ENCODE data around the gene PPP2R1B. TPM values are rescaled to one million over a fixed set of nuclear protein-coding genes. Genes with fewer than 3 reads are reported as not detected.

PPP2R1B gene
- total RNA-seq, 1 donor from 2014 or later: 44.5 TPM

- no peak overlapping the region for H3K4me3 Mint-ChIP-seq (ENCODE audit: unreplicated experiment)
- H4K20me1 ChIP-seq (ENCODE audit: insufficient read depth, low read length): no peaks in the 10 kb centered on the region
- no peak overlapping the region for H3K27ac Mint-ChIP-seq (ENCODE audit: unreplicated experiment)
- DNase-seq (ENCODE audit: low read depth) (no peak), FAIRE-seq (no peak)
- peaks cover 30% of the 10 kb centered on the region for H3K4me1 Mint-ChIP-seq (ENCODE audit: low read depth, unreplicated experiment)
- H3K4me3 ChIP-seq (ENCODE audit: insufficient read depth, low read depth, low read length): no peak overlapping the region
- H3K9me3 ChIP-seq (ENCODE audit: insufficient read depth, low read depth, low read length): no peaks in the 10 kb centered on the region
- H3K27ac ChIP-seq (ENCODE audit: low read depth, low read length): no peak overlapping the region
- H2AFZ ChIP-seq (ENCODE audit: low read depth, low read length): no peak overlapping the region
- H3K4me1 ChIP-seq (ENCODE audit: insufficient read depth, low read length): peaks cover 35% of the 10 kb centered on the region
- no peaks in the 10 kb centered on the region for H3K27me3 ChIP-seq (ENCODE audit: insufficient read depth, low read length)
- no peak for TF ChIP-seq CTCF (IDR thresholded peaks at IDR 0.05; ENCODE audit: insufficient read depth, low read depth, low read length)
- TF ChIP-seq EZH2 (IDR thresholded peaks at IDR 0.05; ENCODE audit: insufficient read depth, low read length): no peak
- H3K9ac ChIP-seq (ENCODE audit: low read length): peak overlapping the region; percentile 10
- H3K9me3 Mint-ChIP-seq (ENCODE audit: unreplicated experiment): no peaks in the 10 kb centered on the region
- H3K4me2 ChIP-seq (ENCODE audit: low read length): peak overlapping the region; percentile 51
- H3K36me3 Mint-ChIP-seq (ENCODE audit: low read depth, unreplicated experiment): peaks cover 21% of the 10 kb centered on the region
- H3K36me3 ChIP-seq (ENCODE audit: insufficient read depth, low read length): peaks cover 6% of the 10 kb centered on the region
- H3K79me2 ChIP-seq (ENCODE audit: insufficient read depth, low read length): no peaks in the 10 kb centered on the region
- H3K27me3 Mint-ChIP-seq (ENCODE audit: low read depth, unreplicated experiment): no peaks in the 10 kb centered on the region
These were observed 36.9 kb downstream of the PPP2R1B start for GRCh38 chr11:111729071-111729830.

- Histone ChIP-seq H3K27ac (ENCODE audit: low read depth, low read length) (no peak overlapping the region), H3K36me3 (ENCODE audit: insufficient read depth, low read length) (peaks cover 17% of the 10 kb centered on the region), H2AFZ (ENCODE audit: low read depth, low read length) (no peak overlapping the region), H3K27me3 (ENCODE audit: insufficient read depth, low read length) (no peaks in the 10 kb centered on the region), H4K20me1 (ENCODE audit: insufficient read depth, low read length) (no peaks in the 10 kb centered on the region), H3K4me2 (ENCODE audit: low read length) (no peak overlapping the region), H3K9me3 (ENCODE audit: insufficient read depth, low read depth, low read length) (no peaks in the 10 kb centered on the region), H3K79me2 (ENCODE audit: insufficient read depth, low read length) (no peaks in the 10 kb centered on the region), H3K4me1 (ENCODE audit: insufficient read depth, low read length) (peaks cover 18% of the 10 kb centered on the region), H3K9ac (ENCODE audit: low read length) (no peak overlapping the region), H3K4me3 (ENCODE audit: insufficient read depth, low read depth, low read length) (no peak overlapping the region)
- Mint-ChIP-seq H3K36me3 (ENCODE audit: low read depth, unreplicated experiment) (peaks cover 30% of the 10 kb centered on the region), H3K4me1 (ENCODE audit: low read depth, unreplicated experiment) (peaks cover 19% of the 10 kb centered on the region), H3K9me3 (ENCODE audit: unreplicated experiment) (no peaks in the 10 kb centered on the region), H3K4me3 (ENCODE audit: unreplicated experiment) (no peak overlapping the region), H3K27me3 (ENCODE audit: low read depth, unreplicated experiment) (no peaks in the 10 kb centered on the region), H3K27ac (ENCODE audit: unreplicated experiment) (no peak overlapping the region)
- no peak for DNase-seq (ENCODE audit: low read depth)
- TF ChIP-seq EZH2 (IDR thresholded peaks at IDR 0.05; ENCODE audit: insufficient read depth, low read length): no peak
- no peak for TF ChIP-seq CTCF (IDR thresholded peaks at IDR 0.05; ENCODE audit: insufficient read depth, low read depth, low read length)
- no peak for FAIRE-seq
These were observed 38.8 kb downstream of the PPP2R1B start for GRCh38 chr11:111727431-111727830.

GRCh38 chr11:111726301-111726713 lies 39.9 kb downstream of the PPP2R1B start:
- H3K4me1 Mint-ChIP-seq (ENCODE audit: low read depth, unreplicated experiment): peaks cover 16% of the 10 kb centered on the region

More at GRCh38 chr11:111726301-111726713, 39.9 kb downstream of the PPP2R1B start:
- H3K27me3 ChIP-seq (ENCODE audit: insufficient read depth, low read length): no peaks in the 10 kb centered on the region
- H3K27ac ChIP-seq (ENCODE audit: low read depth, low read length): no peak overlapping the region
- H3K9ac ChIP-seq (ENCODE audit: low read length): no peak overlapping the region
- Mint-ChIP-seq H3K9me3 (ENCODE audit: unreplicated experiment) (no peaks in the 10 kb centered on the region), H3K27me3 (ENCODE audit: low read depth, unreplicated experiment) (no peaks in the 10 kb centered on the region), H3K36me3 (ENCODE audit: low read depth, unreplicated experiment) (peaks cover 33% of the 10 kb centered on the region), H3K4me3 (ENCODE audit: unreplicated experiment) (no peak overlapping the region), H3K27ac (ENCODE audit: unreplicated experiment) (no peak overlapping the region)
- H2AFZ ChIP-seq (ENCODE audit: low read depth, low read length): no peak overlapping the region
- no peak for DNase-seq (ENCODE audit: low read depth)
- no peak overlapping the region for H3K4me3 ChIP-seq (ENCODE audit: insufficient read depth, low read depth, low read length)
- no peak overlapping the region for H3K4me2 ChIP-seq (ENCODE audit: low read length)
- no peaks in the 10 kb centered on the region for H3K9me3 ChIP-seq (ENCODE audit: insufficient read depth, low read depth, low read length)
- peaks cover 28% of the 10 kb centered on the region for H3K36me3 ChIP-seq (ENCODE audit: insufficient read depth, low read length)
- TF ChIP-seq CTCF (IDR thresholded peaks at IDR 0.05; ENCODE audit: insufficient read depth, low read depth, low read length): no peak
- no peak for TF ChIP-seq EZH2 (IDR thresholded peaks at IDR 0.05; ENCODE audit: insufficient read depth, low read length)
- FAIRE-seq: no peak
- no peaks in the 10 kb centered on the region for H3K79me2 ChIP-seq (ENCODE audit: insufficient read depth, low read length)
- peaks cover 18% of the 10 kb centered on the region for H3K4me1 ChIP-seq (ENCODE audit: insufficient read depth, low read length)
- H4K20me1 ChIP-seq (ENCODE audit: insufficient read depth, low read length): no peaks in the 10 kb centered on the region

All from astrocyte (in vitro differentiated cells and primary cell).